ENCODE data around the gene KCNH3. TPM values are rescaled to one million over a fixed set of nuclear protein-coding genes. Genes with fewer than 3 reads are reported as not detected.

The KCNH3 gene
- total RNA-seq, 2 donors from 2014 or later, result 0.35 to 0.95 TPM

- TF ChIP-seq CTCF (IDR thresholded peaks at IDR 0.05), result no peak
- Histone ChIP-seq H3K4me3 (no peak overlapping the region), H3K4me1 (ENCODE audit: control insufficient read depth in 1 of 2, low read depth in 2 of 2) (peaks cover 3 to 14% of the 10 kb centered on the region in 2 donors), H3K9me3 (no peaks in the 10 kb centered on the region), H3K36me3 (peaks cover 9% of the 10 kb centered on the region), H3K27ac (no peak overlapping the region), H3K27me3 (replicated peaks; ENCODE audit: insufficient read depth) (no peaks in the 10 kb centered on the region)
- no peak for DNase-seq (ENCODE audit: low spot score)
- no peak for ATAC-seq (ENCODE audit: insufficient number of reproducible peaks, low FRiP score, low read depth)
Measured at GRCh38 chr12:49552425-49552824, 13.6 kb downstream of the KCNH3 start.

GRCh38 chr12:49552899-49553298 lies 14.1 kb downstream of the KCNH3 start:
- no peak for ATAC-seq (ENCODE audit: insufficient number of reproducible peaks, low FRiP score, low read depth)
- Histone ChIP-seq H3K27me3 (replicated peaks; ENCODE audit: insufficient read depth) (no peaks in the 10 kb centered on the region), H3K4me3 (no peak overlapping the region), H3K27ac (no peak overlapping the region), H3K4me1 (ENCODE audit: control insufficient read depth in 1 of 2, low read depth in 2 of 2) (peaks cover 3 to 14% of the 10 kb centered on the region in 2 donors), H3K36me3 (peaks cover 13% of the 10 kb centered on the region), H3K9me3 (no peaks in the 10 kb centered on the region)
- DNase-seq (ENCODE audit: low spot score), result no peak
- TF ChIP-seq CTCF (IDR thresholded peaks at IDR 0.05), result no peak

GRCh38 chr12:49553512-49554088 lies 14.8 kb downstream of the KCNH3 start:
- Histone ChIP-seq H3K4me3 (no peak overlapping the region), H3K27ac (no peak overlapping the region), H3K4me1 (ENCODE audit: control insufficient read depth in 1 of 2, low read depth in 2 of 2) (peaks cover 2 to 11% of the 10 kb centered on the region in 2 donors), H3K9me3 (no peaks in the 10 kb centered on the region), H3K27me3 (replicated peaks; ENCODE audit: insufficient read depth) (no peaks in the 10 kb centered on the region), H3K36me3 (peaks cover 18% of the 10 kb centered on the region)
- DNase-seq (ENCODE audit: low spot score), result no peak
- no peak for TF ChIP-seq CTCF (IDR thresholded peaks at IDR 0.05)
- ATAC-seq (ENCODE audit: insufficient number of reproducible peaks, low FRiP score, low read depth), result no peak

- Histone ChIP-seq H3K9me3 (no peaks in the 10 kb centered on the region), H3K4me3 (no peak overlapping the region), H3K27me3 (replicated peaks; ENCODE audit: insufficient read depth) (no peaks in the 10 kb centered on the region), H3K4me1 (ENCODE audit: control insufficient read depth in 1 of 2, low read depth in 2 of 2) (peaks cover 0 to 4% of the 10 kb centered on the region in 2 donors), H3K36me3 (peaks cover 25% of the 10 kb centered on the region), H3K27ac (no peak overlapping the region)
- ATAC-seq (ENCODE audit: insufficient number of reproducible peaks, low FRiP score, low read depth) (no peak), DNase-seq (ENCODE audit: low spot score) (no peak)
- no peak for TF ChIP-seq CTCF (IDR thresholded peaks at IDR 0.05)
Measured at GRCh38 chr12:49554266-49554665, 15.4 kb downstream of the KCNH3 start.

GRCh38 chr12:49555631-49556390 lies 17.0 kb downstream of the KCNH3 start:
- no peak overlapping the region for H3K4me3 ChIP-seq
- no peaks in the 10 kb centered on the region for H3K9me3 ChIP-seq
- H3K4me1 ChIP-seq (ENCODE audit: control insufficient read depth in 1 of 2, low read depth in 2 of 2), result no peaks in the 10 kb centered on the region
- ATAC-seq (ENCODE audit: insufficient number of reproducible peaks, low FRiP score, low read depth) (no peak), DNase-seq (ENCODE audit: low spot score) (no peak)
- TF ChIP-seq CTCF (IDR thresholded peaks at IDR 0.05), result no peak
- H3K27ac ChIP-seq, result no peak overlapping the region
- H3K36me3 ChIP-seq, result peaks cover 39% of the 10 kb centered on the region
- no peaks in the 10 kb centered on the region for H3K27me3 ChIP-seq (replicated peaks; ENCODE audit: insufficient read depth)
